Panc1 (cell line): Measurements from ENCODE around the gene CRELD2. TPM values are rescaled to one million over a fixed set of nuclear protein-coding genes. Genes with fewer than 3 reads are reported as not detected.

Experiments
- ATAC-seq: fragments of 200-7000 bp; cut with Tn5 transposase; 2 replicates; pipeline ENCODE4 v1.9.1; 2020; ENCODE audit warnings: mild to moderate bottlenecking, moderate library complexity
- BruUV-seq: library from RNA; stranded (reverse); fragments of 400-500 nt; replicated peaks from 2 replicates; lab custom pipeline; 2021; lab: Mats Ljungman, UMichigan
- CTCF ChIA-PET: fragments of 300-600 bp; sonication (Branson Sonifier 250); formaldehyde crosslinking; loops from one replicate; lab custom pipeline; 2022; ENCODE audit warnings: antibody characterized with exemption; lab: Charles Lee
- POLR2A ChIA-PET: fragments of 300-600 bp; sonication (Branson Sonifier 250); formaldehyde crosslinking; loops from one replicate; lab custom pipeline; 2022; ENCODE audit warnings: antibody characterized with exemption; lab: Charles Lee
- DNase-seq: peaks from one replicate; pipeline ENCODE4 v3.0.0-alpha.2; 2010; ENCODE audit warnings: low read depth, low spot score
- H3K27ac ChIP-seq: 2 replicates; pipeline ENCODE4 v1.5.1; 2011; ENCODE audit warnings: mild to moderate bottlenecking, low read length, inconsistent platforms
- H3K27me3 ChIP-seq: fragments of 200-500 bp; sonication (Bioruptor generic); 2 replicates; pipeline ENCODE4 v1.6.0; 2014; ENCODE audit warnings: low read length, inconsistent platforms; ENCODE audit not compliant: control insufficient read depth, insufficient read depth
- H3K36me3 ChIP-seq: fragments of 200-500 bp; sonication (Bioruptor generic); 2 replicates; pipeline ENCODE4 v1.5.1; 2014; ENCODE audit warnings: inconsistent platforms, mild to moderate bottlenecking, low read length, moderate library complexity; ENCODE audit not compliant: control insufficient read depth, insufficient read depth
- H3K4me1 ChIP-seq: 2 replicates; pipeline ENCODE4 v1.5.1; 2011; ENCODE audit warnings: inconsistent platforms, mild to moderate bottlenecking, low read length, moderate library complexity; ENCODE audit not compliant: control insufficient read depth, insufficient read depth
- H3K4me3 ChIP-seq, 2 experiments: 2 replicates each; pipeline ENCODE4 v1.5.1; 2011 to 2012; ENCODE audit warnings: low read depth in 2 of 2, low read length in 2 of 2, mild to moderate bottlenecking in 2 of 2, inconsistent platforms in 1 of 2, moderate library complexity in 1 of 2
- H3K9me3 ChIP-seq: fragments of 200-500 bp; sonication (Bioruptor generic); 2 replicates; pipeline ENCODE4 v1.5.1; 2014; ENCODE audit warnings: low read depth, mild to moderate bottlenecking, inconsistent platforms, low read length, moderate library complexity; ENCODE audit not compliant: control insufficient read depth, insufficient read depth
- CTCF ChIP-seq: fragments of 450-650 bp; IDR thresholded peaks from 2 replicates; pipeline ENCODE4 v1.5.1; 2017; ENCODE audit warnings: mild to moderate bottlenecking
- POLR2AphosphoS5 ChIP-seq: IDR thresholded peaks from 2 replicates; pipeline ENCODE4 v1.6.1; 2012; ENCODE audit warnings: mild to moderate bottlenecking, low read depth, low read length, moderate library complexity
- REST ChIP-seq, 2 experiments: IDR thresholded peaks; 2 replicates each; pipeline ENCODE4 v1.6.1; 2011 to 2012; ENCODE audit warnings: low read depth in 2 of 2, control low read depth in 1 of 2, low read length in 1 of 2, mild to moderate bottlenecking in 1 of 2, moderate library complexity in 1 of 2; ENCODE audit not compliant: insufficient read depth in 1 of 2
- SIN3A ChIP-seq: IDR thresholded peaks from 2 replicates; pipeline ENCODE4 v1.6.1; 2012; ENCODE audit warnings: low read depth, mild to moderate bottlenecking, low read length, moderate library complexity, borderline replicate concordance; ENCODE audit not compliant: insufficient read depth
- TCF7L2 ChIP-seq: IDR thresholded peaks from 2 replicates; pipeline ENCODE4 v1.6.1; 2011; ENCODE audit warnings: mild to moderate bottlenecking, low read depth, low read length, inconsistent platforms
- in situ Hi-C: cut with HindIII; loops from 2 replicates; pipeline ENCODE4 v1.10.0; 2016; ENCODE audit warnings: low sequenced_read_pairs, low pct_unique_long_range_greater_than_20kb
- intact Hi-C: fragments of 100-400 bp; cut with micrococcal nuclease; formaldehyde crosslinking; loops from one replicate; pipeline ENCODE4 v1.10.0; 2022; ENCODE audit not compliant: unreplicated experiment
- total RNA-seq: library from RNA; stranded (reverse); gene quantifications from one replicate; pipeline ENCODE4 v1.2.1, GENCODE V29; 2021; ENCODE audit not compliant: unreplicated experiment

Gene CRELD2
- total RNA-seq, 1 experiment from 2014 or later = 59.7 TPM

GRCh38 chr22:49927483-49928184, 9.2 kb downstream of the CRELD2 start:
- no peak overlapping the region for H3K4me3 ChIP-seq
- in situ Hi-C loops (no loop called here), intact Hi-C loops (loop anchor here (5.0 kb wide), 1 partner anchor 100 kb away; no protein-coding TSS in a partner anchor)
- ATAC-seq (no peak), DNase-seq (no peak)
- H3K4me1 ChIP-seq = peaks cover 11% of the 10 kb centered on the region; the same call in 1 of the 2 replicates
- no peaks in the 10 kb centered on the region for H3K9me3 ChIP-seq
- ChIA-PET POLR2A (no interaction called here), CTCF (no interaction called here)
- no TSS peak for BruUV-seq
- H3K27me3 ChIP-seq = no peaks in the 10 kb centered on the region
- TF ChIP-seq CTCF = no peak
- TF ChIP-seq POLR2AphosphoS5 = no peak
- TF ChIP-seq REST (IDR thresholded peaks at IDR 0.05; ENCODE audit: insufficient read depth in 1 of 2, low read depth in 2 of 2, low read length in 1 of 2) = no peak
- no peak for TF ChIP-seq SIN3A
- TF ChIP-seq TCF7L2 = no peak
- H3K36me3 ChIP-seq = no peaks in the 10 kb centered on the region
- no peak overlapping the region for H3K27ac ChIP-seq

GRCh38 chr22:49928185-49928495, 9.7 kb downstream of the CRELD2 start:
- Histone ChIP-seq H3K27ac (no peak overlapping the region), H3K4me1 (peaks cover 14% of the 10 kb centered on the region), H3K27me3 (no peaks in the 10 kb centered on the region), H3K36me3 (no peaks in the 10 kb centered on the region), H3K9me3 (no peaks in the 10 kb centered on the region), H3K4me3 (no peak overlapping the region)
- CTCF ChIA-PET = no interaction called here
- in situ Hi-C loops = no loop called here
- TF ChIP-seq TCF7L2 (no peak), REST (IDR thresholded peaks at IDR 0.05; ENCODE audit: insufficient read depth in 1 of 2, low read depth in 2 of 2, low read length in 1 of 2) (no peak), POLR2AphosphoS5 (no peak)
- POLR2A ChIA-PET = no interaction called here
- no TSS peak for BruUV-seq
- intact Hi-C loops = loop anchor here (5.0 kb wide), 1 partner anchor 99 kb away; no protein-coding TSS in a partner anchor
- DNase-seq (no peak), ATAC-seq (no peak)
